ENCODE results near the gene SLITRK6. TPM values are rescaled to one million over a fixed set of nuclear protein-coding genes. Genes with fewer than 3 reads are reported as not detected.
A peak's percentile ranks its signal among the peaks of the same experiment; 100 is the strongest.

The SLITRK6 gene
- total and polyA plus RNA-seq, 8 donors = 0.25 to 11.7 (median 1.1) TPM; not detected in 2

GRCh38 chr13:85806553-85807175 is 7.4 kb upstream of the SLITRK6 start:
- 9 to 15% (median 14%) methylated on average over 3 of the region's 3 CpGs for WGBS, 5 donors
- no peak overlapping the region for H3K4me3 ChIP-seq
- H3K9me3 ChIP-seq = no peaks in the 10 kb centered on the region
- no peaks in the 10 kb centered on the region for H3K27me3 ChIP-seq
- H3K27ac ChIP-seq = no peak overlapping the region
- no peaks in the 10 kb centered on the region for H3K36me3 ChIP-seq
- TF ChIP-seq POLR2AphosphoS5 (IDR thresholded peaks at IDR 0.05) (no peak), EP300 (IDR thresholded peaks at IDR 0.05) (no peak), CTCF (IDR thresholded peaks at IDR 0.05) (peak in 5 of 7 experiments; percentile 24 to 62 (median 46)), POLR2A (IDR thresholded peaks at IDR 0.05) (no peak)
- intact Hi-C loops (cut with DNase I; ENCODE audit: low total_unique reads) = loop anchor here (5.0 kb wide), 1 partner anchor 889 kb away; no protein-coding TSS in a partner anchor
- DNase-seq = peak in 1 of 2 donors; percentile 82
- H3K4me1 ChIP-seq = no peaks in the 10 kb centered on the region

- Histone ChIP-seq H3K27me3 (no peaks in the 10 kb centered on the region), H3K36me3 (no peaks in the 10 kb centered on the region), H3K4me1 (peaks cover 0 to 11% (median 3%) of the 10 kb centered on the region in 4 donors), H3K9me3 (no peaks in the 10 kb centered on the region), H3K4me3 (peak overlapping the region in 3 of 4 donors; percentile 4 to 29 (median 20)), H3K27ac (no peak overlapping the region)
- TF ChIP-seq POLR2A (IDR thresholded peaks at IDR 0.05) (no peak), CTCF (IDR thresholded peaks at IDR 0.05) (no peak), POLR2AphosphoS5 (IDR thresholded peaks at IDR 0.05) (no peak)
- 24 to 42% (median 31%) methylated on average over 3 of the region's 3 CpGs for WGBS, 5 donors
- intact Hi-C loops (cut with DNase I; ENCODE audit: low total_unique reads) = no loop called here
- no peak for DNase-seq
These were observed 663 bp downstream of the SLITRK6 start for GRCh38 chr13:85798556-85798955.

- no peak overlapping the region for H3K27ac ChIP-seq
- TF ChIP-seq CTCF (IDR thresholded peaks at IDR 0.05) = no peak
- no peak for TF ChIP-seq POLR2A (IDR thresholded peaks at IDR 0.05)
- peaks cover 0 to 11% (median 3%) of the 10 kb centered on the region in 4 donors for H3K4me1 ChIP-seq
- intact Hi-C loops (cut with DNase I; ENCODE audit: low total_unique reads) = no loop called here
- H3K4me3 ChIP-seq = no peak overlapping the region
- no peak for DNase-seq
- no peaks in the 10 kb centered on the region for H3K27me3 ChIP-seq
- H3K36me3 ChIP-seq = no peaks in the 10 kb centered on the region
- 41 to 51% (median 44%) methylated on average over 4 of the region's 4 CpGs for WGBS, 5 donors
- no peaks in the 10 kb centered on the region for H3K9me3 ChIP-seq
These were observed 1.9 kb downstream of the SLITRK6 start for GRCh38 chr13:85797311-85797710.

GRCh38 chr13:85785205-85785604 is 14.0 kb downstream of the SLITRK6 start:
- TF ChIP-seq CTCF (IDR thresholded peaks at IDR 0.05) (no peak), EP300 (IDR thresholded peaks at IDR 0.05) (no peak), POLR2A (IDR thresholded peaks at IDR 0.05) (no peak), POLR2AphosphoS5 (IDR thresholded peaks at IDR 0.05) (no peak)
- H3K27ac ChIP-seq = no peak overlapping the region
- intact Hi-C loops (cut with DNase I; ENCODE audit: low total_unique reads) = no loop called here

More at GRCh38 chr13:85785205-85785604, 14.0 kb downstream of the SLITRK6 start:
- H3K27me3 ChIP-seq = no peaks in the 10 kb centered on the region
- no peak for DNase-seq
- no peak overlapping the region for H3K4me3 ChIP-seq
- 61 to 82% (median 77%) methylated on average over 3 of the region's 3 CpGs for WGBS, 5 donors
- no peaks in the 10 kb centered on the region for H3K9me3 ChIP-seq
- no peaks in the 10 kb centered on the region for H3K4me1 ChIP-seq
- H3K36me3 ChIP-seq = no peaks in the 10 kb centered on the region

Measured in stomach (tissue), 9 donors.